GM19043 (cell line): ENCODE data around the gene RNU7-1.

Source experiments
- ATAC-seq: cut with Tn5 transposase; IDR thresholded peaks from one replicate; pipeline ENCODE4 v1.9.1; 2021; ENCODE audit warnings: low read depth; ENCODE audit not compliant: unreplicated experiment

The RNU7-1 gene

DNA sequence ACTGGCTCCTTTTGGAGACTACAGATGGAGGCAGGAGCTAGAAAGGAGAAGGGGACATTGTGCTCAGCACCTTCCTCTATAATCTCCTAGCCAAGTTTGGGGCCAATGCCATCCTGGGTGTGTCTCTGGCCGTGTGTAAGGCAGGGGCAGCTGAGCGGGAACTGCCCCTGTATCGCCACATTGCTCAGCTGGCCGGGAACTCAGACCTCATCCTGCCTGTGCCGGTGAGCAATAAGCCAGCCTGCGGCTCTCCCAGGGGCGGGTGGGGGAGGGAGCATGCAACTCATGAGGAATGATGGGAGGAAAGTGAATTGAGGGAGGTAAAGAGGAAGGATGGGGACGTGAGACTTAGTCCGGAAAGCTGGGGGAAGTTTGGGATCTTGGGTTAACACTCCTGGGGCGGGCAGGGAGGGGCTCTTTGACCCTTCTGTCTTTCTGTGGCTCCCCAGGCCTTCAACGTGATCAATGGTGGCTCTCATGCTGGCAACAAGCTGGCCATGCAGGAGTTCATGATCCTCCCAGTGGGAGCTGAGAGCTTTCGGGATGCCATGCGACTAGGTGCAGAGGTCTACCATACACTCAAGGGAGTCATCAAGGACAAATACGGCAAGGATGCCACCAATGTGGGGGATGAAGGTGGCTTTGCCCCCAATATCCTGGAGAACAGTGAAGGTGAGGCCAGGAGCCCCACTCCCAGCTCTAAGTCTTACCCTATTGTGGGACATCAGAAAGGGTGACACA, 26.0 kb upstream of the RNU7-1 start:
- no peak for ATAC-seq

DNA sequence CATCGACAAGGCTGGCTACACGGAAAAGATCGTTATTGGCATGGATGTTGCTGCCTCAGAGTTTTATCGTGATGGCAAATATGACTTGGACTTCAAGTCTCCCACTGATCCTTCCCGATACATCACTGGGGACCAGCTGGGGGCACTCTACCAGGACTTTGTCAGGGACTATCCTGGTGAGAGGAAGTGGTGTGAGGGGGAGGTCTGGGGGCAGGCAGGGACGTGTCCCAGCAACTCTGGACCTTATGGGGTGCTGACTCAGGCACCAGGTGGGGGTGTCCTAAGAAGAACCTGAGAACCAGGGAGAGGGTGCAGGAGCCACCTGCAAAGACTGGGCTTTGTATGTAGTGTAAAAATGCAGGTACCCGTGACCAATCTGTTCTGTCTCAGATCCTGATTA, 24.0 kb upstream of the RNU7-1 start:
- ATAC-seq = no peak

DNA sequence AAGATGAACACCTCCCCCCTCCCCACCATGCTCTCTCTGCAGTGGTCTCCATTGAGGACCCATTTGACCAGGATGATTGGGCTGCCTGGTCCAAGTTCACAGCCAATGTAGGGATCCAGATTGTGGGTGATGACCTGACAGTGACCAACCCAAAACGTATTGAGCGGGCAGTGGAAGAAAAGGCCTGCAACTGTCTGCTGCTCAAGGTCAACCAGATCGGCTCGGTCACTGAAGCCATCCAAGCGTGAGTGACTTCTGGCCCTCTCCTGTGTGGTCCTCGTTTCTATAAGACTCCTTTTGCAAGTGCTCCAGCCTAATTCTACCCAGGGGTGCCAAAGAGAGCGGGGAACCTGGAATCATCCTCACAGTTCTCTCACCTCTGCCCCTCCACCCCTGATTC, 22.1 kb upstream of the RNU7-1 start:
- ATAC-seq = no peak

DNA sequence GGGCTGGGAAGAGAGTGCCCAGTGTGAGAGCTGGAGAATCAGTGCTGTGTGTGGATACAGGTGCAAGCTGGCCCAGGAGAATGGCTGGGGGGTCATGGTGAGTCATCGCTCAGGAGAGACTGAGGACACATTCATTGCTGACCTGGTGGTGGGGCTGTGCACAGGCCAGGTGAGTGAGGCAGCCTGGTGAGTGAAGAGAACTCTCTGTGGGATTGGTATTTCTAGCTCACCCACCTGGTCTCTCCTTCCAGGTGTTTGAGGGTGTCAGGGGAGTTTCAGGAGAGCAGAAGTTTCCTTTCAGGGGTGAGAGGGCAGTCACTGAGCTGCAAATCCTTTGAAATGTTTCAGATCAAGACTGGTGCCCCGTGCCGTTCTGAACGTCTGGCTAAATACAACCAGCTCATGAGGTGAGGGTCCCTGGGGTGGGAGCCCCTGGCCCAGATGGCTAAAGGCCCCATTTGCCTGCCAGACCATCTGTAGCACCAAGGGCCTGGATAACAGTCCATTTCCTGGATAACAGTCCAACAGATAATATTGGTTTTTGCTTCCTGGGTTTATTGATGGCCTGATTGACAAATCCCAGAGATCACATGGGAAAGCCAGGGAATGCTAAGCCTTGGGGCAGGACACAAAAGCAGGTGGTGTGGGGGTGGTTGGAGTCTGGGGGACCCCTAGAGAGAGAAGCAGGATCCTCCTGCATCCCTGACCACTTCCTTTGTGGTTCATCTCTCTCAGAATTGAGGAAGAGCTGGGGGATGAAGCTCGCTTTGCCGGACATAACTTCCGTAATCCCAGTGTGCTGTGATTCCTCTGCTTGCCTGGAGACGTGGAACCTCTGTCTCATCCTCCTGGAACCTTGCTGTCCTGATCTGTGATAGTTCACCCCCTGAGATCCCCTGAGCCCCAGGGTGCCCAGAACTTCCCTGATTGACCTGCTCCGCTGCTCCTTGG, 21.3 kb upstream of the RNU7-1 start:
- no peak for ATAC-seq

DNA sequence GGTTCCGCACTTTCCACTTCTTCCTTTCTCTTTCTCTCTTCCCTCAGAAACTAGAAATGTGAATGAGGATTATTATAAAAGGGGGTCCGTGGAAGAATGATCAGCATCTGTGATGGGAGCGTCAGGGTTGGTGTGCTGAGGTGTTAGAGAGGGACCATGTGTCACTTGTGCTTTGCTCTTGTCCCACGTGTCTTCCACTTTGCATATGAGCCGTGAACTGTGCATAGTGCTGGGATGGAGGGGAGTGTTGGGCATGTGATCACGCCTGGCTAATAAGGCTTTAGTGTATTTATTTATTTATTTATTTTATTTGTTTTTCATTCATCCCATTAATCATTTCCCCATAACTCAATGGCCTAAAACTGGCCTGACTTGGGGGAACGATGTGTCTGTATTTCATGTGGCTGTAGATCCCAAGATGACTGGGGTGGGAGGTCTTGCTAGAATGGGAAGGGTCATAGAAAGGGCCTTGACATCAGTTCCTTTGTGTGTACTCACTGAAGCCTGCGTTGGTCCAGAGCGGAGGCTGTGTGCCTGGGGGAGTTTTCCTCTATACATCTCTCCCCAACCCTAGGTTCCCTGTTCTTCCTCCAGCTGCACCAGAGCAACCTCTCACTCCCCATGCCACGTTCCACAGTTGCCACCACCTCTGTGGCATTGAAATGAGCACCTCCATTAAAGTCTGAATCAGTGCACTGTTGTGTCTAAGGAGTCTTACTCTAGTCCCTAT, 20.4 kb upstream of the RNU7-1 start:
- no peak for ATAC-seq

DNA sequence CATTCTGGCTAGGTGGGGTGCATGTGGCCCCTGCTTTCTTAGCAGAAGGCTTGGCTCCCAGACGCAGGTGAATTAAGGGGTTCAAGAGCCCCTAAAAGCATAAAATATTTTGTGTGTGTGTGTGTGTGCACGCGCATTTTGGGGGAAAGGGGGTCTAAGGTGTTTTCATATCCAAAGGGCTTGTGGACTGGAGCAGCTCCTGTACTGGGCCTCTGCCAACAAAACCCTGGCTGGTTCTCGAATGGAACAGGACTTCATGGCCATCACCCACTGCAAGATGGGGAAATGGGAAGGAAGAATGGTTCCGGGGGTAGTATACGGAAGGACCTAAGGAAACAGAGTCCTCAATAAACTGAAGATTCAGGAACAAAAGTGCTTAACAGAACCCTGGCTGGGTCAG, 19.8 kb upstream of the RNU7-1 start:
- no peak for ATAC-seq

DNA sequence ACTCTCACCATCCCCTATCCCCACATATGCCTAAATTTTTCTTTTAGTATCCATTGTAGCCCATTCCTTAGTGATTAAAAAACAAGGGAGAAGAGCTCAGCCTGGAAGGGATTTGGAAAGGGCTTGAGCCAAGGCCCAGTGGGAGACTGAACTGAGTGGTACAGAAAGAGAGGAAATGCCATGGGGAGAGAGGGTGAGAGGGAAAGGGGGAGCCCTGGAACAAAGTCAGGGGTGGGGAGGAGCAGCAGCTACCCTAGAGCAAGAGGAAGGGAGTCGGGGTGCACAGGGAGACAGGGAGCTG, 18.4 kb upstream of the RNU7-1 start:
- no peak for ATAC-seq

DNA sequence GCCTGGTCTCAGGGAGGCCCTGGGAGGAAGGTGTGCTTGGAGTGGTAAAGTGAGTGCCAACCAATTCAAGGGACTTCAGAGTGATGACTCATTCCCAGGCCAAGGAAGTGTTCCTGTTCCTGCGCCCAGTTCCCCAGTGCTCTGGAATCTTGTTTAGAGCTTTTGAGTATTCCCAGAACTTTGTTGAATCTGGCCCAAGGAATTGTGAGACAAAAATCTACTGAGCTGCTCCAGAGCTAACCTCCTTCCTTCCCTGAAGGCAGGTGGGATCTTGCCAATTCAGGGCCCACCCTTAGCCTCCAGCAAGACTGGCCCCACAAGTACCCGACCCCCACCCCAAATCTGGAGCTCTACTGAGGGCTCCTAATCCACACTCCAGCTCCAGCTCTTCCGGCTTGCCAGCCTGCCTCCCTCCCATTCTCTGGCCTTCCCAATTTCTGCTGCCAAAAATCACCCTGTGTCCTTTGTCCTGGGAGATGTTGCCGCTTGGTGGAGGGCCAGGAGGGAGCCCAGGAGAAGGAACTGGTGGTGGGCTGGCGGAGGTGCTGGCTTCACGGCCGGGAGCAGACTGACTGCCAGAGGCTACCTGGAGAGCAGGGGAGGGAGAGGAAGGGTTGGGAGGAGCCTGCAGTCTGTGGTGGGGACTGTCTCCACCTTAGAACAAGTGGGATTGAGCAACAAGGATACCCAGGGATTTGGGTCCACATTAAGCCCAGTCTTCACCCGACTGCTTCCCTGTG, 17.9 kb upstream of the RNU7-1 start:
- ATAC-seq = no peak

DNA sequence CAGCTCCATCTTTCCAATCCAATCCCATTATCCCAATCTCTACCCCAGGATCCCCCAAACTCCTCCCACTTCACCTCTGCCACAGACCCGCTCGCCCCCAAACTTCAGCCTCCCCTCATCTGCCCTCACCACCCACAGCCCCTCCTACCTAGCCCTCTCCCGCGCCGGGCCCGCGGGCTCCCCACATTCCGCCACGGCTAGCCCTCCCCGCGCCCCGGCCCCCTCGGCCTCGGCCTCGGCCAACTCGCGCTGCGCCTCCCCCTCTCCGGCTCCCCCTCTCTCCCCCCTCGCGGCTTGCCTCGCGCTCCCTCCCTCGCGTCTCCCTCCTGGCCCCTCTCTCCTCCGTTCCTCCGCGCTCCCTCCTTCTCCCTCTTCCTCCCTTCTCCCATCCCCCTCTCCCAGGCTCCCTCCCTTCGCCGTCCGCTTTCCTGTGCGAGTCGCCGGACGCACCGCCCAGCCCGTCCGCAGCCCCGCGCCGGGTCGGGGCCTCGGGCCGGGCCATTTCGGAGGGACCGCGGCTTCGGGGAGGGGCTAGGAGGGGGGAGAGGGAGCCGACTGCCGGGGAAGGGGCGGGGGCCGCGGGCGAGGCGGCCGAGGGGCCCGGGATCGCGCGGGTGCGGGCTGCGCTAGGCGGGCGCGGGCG, 16.1 kb upstream of the RNU7-1 start, which contains the start of gene ATN1:
Gene ATN1 (plus strand): TSS at position 581 of the 643 bp plus-strand sequence. CDS start 6,043 bp downstream, outside the sequence.
- ATAC-seq = no peak

DNA sequence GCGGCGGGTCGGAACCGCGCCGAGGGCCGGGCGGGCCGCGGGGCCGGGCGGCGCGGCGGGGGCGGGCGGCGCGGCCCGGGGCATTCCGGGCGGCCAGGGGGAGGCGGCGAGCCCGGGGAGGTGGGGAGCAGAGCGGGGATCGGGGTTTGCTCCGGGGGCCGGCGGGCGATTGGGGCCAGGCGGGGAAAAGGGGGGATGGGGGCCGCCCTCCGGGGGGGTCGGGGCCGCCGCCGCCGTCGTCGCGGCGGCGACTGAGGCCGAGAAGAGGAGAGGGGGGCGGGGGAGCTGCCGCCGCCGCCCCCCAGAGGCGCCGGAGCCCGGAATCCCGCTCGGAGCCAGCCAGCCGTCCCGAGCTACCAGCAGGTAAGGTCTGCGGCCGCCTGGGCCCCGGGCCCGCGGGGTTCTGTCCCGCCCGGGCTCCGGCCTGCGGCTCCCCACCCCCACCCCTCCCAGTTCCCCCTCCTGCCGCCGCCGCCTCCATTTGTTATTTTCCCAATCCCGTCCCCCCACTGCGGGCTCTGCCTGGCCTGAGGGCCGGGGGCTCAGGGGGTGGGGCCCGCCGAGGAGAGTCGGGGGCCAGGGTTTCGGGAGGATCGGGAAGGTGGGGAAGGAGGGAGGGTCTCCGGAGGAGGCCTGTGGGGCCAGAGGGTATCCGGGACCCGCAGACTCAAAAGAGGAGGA, 15.5 kb upstream of the RNU7-1 start:
- no peak for ATAC-seq

DNA sequence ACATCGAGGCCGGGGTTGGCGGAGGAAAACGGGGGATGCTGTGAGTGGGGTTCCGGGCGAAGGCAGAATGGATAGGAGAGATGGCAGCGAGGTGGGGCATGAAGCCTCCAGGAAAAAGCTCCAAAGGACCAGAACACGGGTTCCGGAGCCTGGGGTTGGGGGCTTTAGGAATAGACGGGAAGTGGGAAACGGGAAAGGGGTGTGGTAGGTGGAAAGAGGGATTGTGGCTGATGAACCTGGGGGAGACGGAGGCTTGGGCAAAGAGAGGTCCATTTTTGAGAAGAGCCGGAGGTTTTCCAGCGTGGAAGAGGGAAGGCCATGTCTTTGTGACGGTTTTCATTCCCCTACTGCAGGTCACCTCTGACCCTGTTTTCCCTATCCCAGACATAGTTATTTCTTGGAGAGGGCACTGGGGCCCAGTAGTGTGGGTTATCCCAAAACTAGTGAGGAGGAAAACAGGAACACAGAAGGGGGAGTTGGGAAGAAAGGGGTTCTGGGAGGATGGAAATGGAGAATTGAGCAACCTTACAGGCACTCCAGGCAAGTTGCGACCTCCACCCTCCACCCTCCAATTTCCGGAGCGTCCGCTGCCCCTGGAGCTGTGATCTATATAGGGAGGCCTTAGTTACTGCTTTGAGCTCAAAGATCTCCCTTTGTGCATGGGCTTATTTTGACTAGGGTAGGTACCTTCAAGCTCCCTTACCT, 14.8 kb upstream of the RNU7-1 start:
- ATAC-seq = no peak

DNA sequence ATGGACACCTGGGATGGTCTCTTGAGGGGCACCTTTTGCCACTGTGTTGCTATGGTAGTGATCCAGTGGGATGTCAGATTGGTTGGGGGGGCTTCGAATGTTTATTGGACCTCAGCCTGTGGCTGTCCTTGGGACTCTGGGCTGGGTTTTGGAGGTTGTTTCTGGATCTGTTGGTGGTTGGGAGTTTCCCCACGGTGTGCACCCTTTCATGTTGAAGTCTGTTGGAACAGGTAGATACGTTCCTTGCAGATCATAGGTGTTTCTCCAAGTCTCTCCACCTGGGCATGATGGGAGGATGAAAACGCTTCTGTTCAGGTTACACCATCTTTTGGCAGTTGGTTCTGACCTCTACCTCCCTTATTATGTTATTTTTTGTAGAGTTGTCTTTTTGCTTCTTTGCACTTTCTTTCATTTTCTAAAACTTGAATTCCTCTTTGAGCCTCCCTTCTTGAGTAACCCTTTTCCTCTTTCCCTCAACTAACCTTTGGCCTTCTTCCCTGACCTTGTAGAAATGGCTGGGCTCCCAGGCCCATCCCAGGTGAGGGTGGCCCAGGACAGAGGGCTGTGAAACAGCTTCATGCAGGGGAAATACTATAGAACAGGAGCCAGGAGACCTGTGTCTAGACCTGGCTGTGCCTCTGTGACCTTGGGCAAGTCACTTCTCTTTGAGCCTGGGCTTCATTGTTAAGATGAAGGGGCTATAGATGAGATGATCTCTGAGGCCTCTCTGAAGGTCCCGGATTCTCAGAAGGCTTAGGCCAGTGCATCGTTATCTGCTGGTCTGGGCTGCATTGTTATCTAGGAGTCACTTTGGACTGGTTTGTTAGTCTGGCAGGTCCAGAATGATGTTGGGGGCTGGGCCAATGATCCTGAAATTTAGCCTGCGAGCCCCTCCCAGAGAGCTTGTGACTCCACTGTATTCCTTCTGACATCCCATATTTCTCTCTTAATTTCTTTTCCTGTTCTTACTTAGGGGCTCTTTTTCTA, 13.9 kb upstream of the RNU7-1 start:
- ATAC-seq = no peak

DNA sequence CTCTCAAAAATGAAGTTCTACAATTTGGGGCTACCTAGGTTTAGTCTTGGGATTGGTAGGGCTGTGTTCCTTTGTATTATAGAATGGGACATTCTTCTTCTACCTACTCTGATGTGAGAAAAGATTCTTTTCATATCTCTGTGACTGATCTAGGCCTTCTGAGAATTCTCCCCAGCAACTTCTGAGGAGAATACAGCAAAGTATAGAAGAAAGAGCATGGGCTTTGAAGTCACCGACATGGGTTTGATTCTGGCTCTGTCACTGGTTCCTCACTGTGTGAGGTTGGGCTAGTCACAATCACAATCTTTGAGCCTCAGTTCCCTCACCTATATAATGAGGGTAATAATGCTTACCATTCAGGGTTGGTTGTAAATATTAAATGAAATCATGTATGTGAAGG, 10.8 kb upstream of the RNU7-1 start:
- ATAC-seq = no peak

DNA sequence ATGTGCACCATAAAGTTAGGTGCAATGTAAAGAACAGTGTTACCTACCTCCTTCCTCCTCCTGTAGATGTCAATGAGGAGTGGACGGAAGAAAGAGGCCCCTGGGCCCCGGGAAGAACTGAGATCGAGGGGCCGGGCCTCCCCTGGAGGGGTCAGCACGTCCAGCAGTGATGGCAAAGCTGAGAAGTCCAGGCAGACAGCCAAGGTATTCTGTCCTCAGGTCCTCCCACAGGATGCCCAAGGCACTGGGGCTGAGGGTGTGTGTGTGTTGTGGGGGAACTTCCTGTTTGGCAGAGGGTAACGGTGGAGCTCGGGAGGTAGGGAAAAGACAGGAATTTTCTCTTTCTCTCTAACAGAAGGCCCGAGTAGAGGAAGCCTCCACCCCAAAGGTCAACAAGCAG, 9.5 kb upstream of the RNU7-1 start:
- no peak for ATAC-seq

DNA sequence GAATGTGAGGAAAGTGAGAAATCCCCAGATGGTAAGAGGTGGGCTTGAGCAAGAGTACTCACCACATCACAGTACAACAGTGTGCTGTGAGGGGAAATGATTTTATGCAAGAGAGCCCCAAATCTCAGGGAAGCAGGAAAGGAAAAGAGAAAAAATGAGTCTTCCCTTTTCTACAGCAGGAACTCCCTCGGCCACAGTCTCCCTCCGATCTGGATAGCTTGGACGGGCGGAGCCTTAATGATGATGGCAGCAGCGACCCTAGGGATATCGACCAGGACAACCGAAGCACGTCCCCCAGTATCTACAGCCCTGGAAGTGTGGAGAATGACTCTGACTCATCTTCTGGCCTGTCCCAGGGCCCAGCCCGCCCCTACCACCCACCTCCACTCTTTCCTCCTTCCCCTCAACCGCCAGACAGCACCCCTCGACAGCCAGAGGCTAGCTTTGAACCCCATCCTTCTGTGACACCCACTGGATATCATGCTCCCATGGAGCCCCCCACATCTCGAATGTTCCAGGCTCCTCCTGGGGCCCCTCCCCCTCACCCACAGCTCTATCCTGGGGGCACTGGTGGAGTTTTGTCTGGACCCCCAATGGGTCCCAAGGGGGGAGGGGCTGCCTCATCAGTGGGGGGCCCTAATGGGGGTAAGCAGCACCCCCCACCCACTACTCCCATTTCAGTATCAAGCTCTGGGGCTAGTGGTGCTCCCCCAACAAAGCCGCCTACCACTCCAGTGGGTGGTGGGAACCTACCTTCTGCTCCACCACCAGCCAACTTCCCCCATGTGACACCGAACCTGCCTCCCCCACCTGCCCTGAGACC, 8.0 kb upstream of the RNU7-1 start:
- ATAC-seq = no peak

DNA sequence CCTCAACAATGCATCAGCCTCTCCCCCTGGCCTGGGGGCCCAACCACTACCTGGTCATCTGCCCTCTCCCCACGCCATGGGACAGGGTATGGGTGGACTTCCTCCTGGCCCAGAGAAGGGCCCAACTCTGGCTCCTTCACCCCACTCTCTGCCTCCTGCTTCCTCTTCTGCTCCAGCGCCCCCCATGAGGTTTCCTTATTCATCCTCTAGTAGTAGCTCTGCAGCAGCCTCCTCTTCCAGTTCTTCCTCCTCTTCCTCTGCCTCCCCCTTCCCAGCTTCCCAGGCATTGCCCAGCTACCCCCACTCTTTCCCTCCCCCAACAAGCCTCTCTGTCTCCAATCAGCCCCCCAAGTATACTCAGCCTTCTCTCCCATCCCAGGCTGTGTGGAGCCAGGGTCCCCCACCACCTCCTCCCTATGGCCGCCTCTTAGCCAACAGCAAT, 7.4 kb upstream of the RNU7-1 start:
- no peak for ATAC-seq
